ENCODE results near the gene KCTD10.

Gene KCTD10

GRCh38 chr12:109467978-109468676, 9.0 kb downstream of the KCTD10 start:
- no peaks in the 10 kb centered on the region for H3K27me3 ChIP-seq (replicated peaks)
- H3K27ac ChIP-seq = no peak overlapping the region
- peaks cover 27% of the 10 kb centered on the region for H3K36me3 ChIP-seq (replicated peaks)
- in situ Hi-C loops (cut with HindIII; ENCODE audit: low pct_ligation_motif_present, low sequenced_read_pairs) = no loop called here
- no peak for TF ChIP-seq CTCF (IDR thresholded peaks at IDR 0.05; ENCODE audit: low read depth, low read length, missing control alignments)
- H3K4me3 ChIP-seq (ENCODE audit: low read depth, low read length) = no peak overlapping the region
- DNase-seq = no peak

GRCh38 chr12:109466821-109467220, 10.3 kb downstream of the KCTD10 start:
- Histone ChIP-seq H3K36me3 (replicated peaks) (peaks cover 27% of the 10 kb centered on the region), H3K27ac (no peak overlapping the region), H3K27me3 (replicated peaks) (no peaks in the 10 kb centered on the region), H3K4me3 (ENCODE audit: low read depth, low read length) (no peak overlapping the region)
- in situ Hi-C loops (cut with HindIII; ENCODE audit: low pct_ligation_motif_present, low sequenced_read_pairs) = no loop called here
- no peak for TF ChIP-seq CTCF (IDR thresholded peaks at IDR 0.05; ENCODE audit: low read depth, low read length, missing control alignments)
- no peak for DNase-seq

GRCh38 chr12:109466305-109466704, 10.8 kb downstream of the KCTD10 start:
- H3K4me3 ChIP-seq (ENCODE audit: low read depth, low read length) = no peak overlapping the region
- TF ChIP-seq CTCF (IDR thresholded peaks at IDR 0.05; ENCODE audit: low read depth, low read length, missing control alignments) = no peak
- H3K36me3 ChIP-seq (replicated peaks) = peaks cover 25% of the 10 kb centered on the region
- H3K27ac ChIP-seq = no peak overlapping the region
- H3K27me3 ChIP-seq (replicated peaks) = no peaks in the 10 kb centered on the region
- in situ Hi-C loops (cut with HindIII; ENCODE audit: low pct_ligation_motif_present, low sequenced_read_pairs) = no loop called here
- no peak for DNase-seq

GRCh38 chr12:109464642-109465351, 12.3 kb downstream of the KCTD10 start:
- no peaks in the 10 kb centered on the region for H3K27me3 ChIP-seq (replicated peaks)
- no peak overlapping the region for H3K27ac ChIP-seq
- in situ Hi-C loops (cut with HindIII; ENCODE audit: low pct_ligation_motif_present, low sequenced_read_pairs) = no loop called here
- DNase-seq = no peak
- peaks cover 28% of the 10 kb centered on the region for H3K36me3 ChIP-seq (replicated peaks)
- no peak for TF ChIP-seq CTCF (IDR thresholded peaks at IDR 0.05; ENCODE audit: low read depth, low read length, missing control alignments)
- H3K4me3 ChIP-seq (ENCODE audit: low read depth, low read length) = no peak overlapping the region

- TF ChIP-seq CTCF (IDR thresholded peaks at IDR 0.05; ENCODE audit: low read depth, low read length, missing control alignments) = no peak
- Histone ChIP-seq H3K4me3 (ENCODE audit: low read depth, low read length) (peak overlapping the region; percentile 34), H3K27ac (peak overlapping the region; percentile 98), H3K36me3 (replicated peaks) (peaks cover 24% of the 10 kb centered on the region), H3K27me3 (replicated peaks) (no peaks in the 10 kb centered on the region)
- DNase-seq = no peak
- in situ Hi-C loops (cut with HindIII; ENCODE audit: low pct_ligation_motif_present, low sequenced_read_pairs) = no loop called here
Measured at GRCh38 chr12:109463756-109464155, 13.3 kb downstream of the KCTD10 start.

All from brain microvascular endothelial cell (primary cell).